C4-2B (cell line): Measurements from ENCODE around the gene MCM8.

Source experiments
- CTCF ChIP-seq: fragments of 450-650 bp; conservative IDR thresholded peaks from 2 replicates; pipeline ENCODE4 v1.5.1; 2017; ENCODE audit warnings: mild to moderate bottlenecking
- ZFX ChIP-seq: fragments of 450-650 bp; IDR thresholded peaks from 2 replicates; pipeline ENCODE4 v1.6.1; 2017

- TF ChIP-seq CTCF (no peak), ZFX (no peak)
Measured at GRCh38 chr20:5974531-5974930, 24.1 kb downstream of the MCM8 start.
